Heart left ventricle (tissue), 13 donors: ENCODE results near the gene AACS.

Experiments used
- CTCF ChIP-seq, 12 donors: fragments of 200-600 bp; sonication (generic) in 4 of 12; IDR thresholded peaks; one replicate each; pipeline versions ENCODE4 v1.5.0 to v1.8.0; 2018 to 2022; ENCODE audit warnings: antibody characterized with exemption in 12 of 12, mild to moderate bottlenecking in 5 of 12
- POLR2A ChIP-seq, 2 donors: fragments of 450-650 bp; IDR thresholded peaks; one replicate each; pipeline ENCODE4 v1.6.1; 2017; ENCODE audit warnings: antibody characterized with exemption in 2 of 2, mild to moderate bottlenecking in 2 of 2, moderate library complexity in 2 of 2
- donor health status: ischemic (EF 13 %, LVEDD 7.1; RV severe dilation, severe dysfunction).
- donor health status: DM: no; HTN: yes; CAD: no.
- donor health status: DM: no; HTN: no; CAD: no.
- donor health status: ischemic (EF 25% LVEDD 6.9; RV normal size, moderate dysfunction).
- donor health status: ischemic (EF 25% LVEDD 5.7; RV mildly dilated, moderate dysfunction).
- donor health status: ischemic (EF 35%, LVEDD 5.7; RV mildly dilated, moderate dysfunction).
- donor health status: nonischemic (EF 11% LVEDD 7.7; RV severe dilation, severe dysfunction).
- donor health status: DM: yes; HTN: yes; CAD: no.
- donor health status: PGD.
- donor health status: ischemic (EF 29% LVEDD 5.4; RV normal size, mild dysfunction).
- donor health status: nonischemic (EF 23%, LVEDD 6.1; RV moderate dilation, normal function).

- TF ChIP-seq CTCF (IDR thresholded peaks at IDR 0.05), result no peak
- TF ChIP-seq POLR2A (IDR thresholded peaks at IDR 0.05), result no peak
Observed at GRCh38 chr12:125129591-125130255, 64.5 kb downstream of the AACS start.
